ENCODE data around the gene MOGAT1. TPM values are rescaled to one million over a fixed set of nuclear protein-coding genes. Genes with fewer than 3 reads are reported as not detected.

The MOGAT1 gene, protein sequence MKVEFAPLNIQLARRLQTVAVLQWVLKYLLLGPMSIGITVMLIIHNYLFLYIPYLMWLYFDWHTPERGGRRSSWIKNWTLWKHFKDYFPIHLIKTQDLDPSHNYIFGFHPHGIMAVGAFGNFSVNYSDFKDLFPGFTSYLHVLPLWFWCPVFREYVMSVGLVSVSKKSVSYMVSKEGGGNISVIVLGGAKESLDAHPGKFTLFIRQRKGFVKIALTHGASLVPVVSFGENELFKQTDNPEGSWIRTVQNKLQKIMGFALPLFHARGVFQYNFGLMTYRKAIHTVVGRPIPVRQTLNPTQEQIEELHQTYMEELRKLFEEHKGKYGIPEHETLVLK
- polyA plus RNA-seq (2013, experiment 1 of 4), result 0.81 TPM
- 0.57 TPM for polyA plus RNA-seq (2013, experiment 2 of 4)
- polyA plus RNA-seq (2013, experiment 3 of 4), result 0.64 TPM
- polyA plus RNA-seq (2013, experiment 4 of 4), result 0.53 TPM

DNA sequence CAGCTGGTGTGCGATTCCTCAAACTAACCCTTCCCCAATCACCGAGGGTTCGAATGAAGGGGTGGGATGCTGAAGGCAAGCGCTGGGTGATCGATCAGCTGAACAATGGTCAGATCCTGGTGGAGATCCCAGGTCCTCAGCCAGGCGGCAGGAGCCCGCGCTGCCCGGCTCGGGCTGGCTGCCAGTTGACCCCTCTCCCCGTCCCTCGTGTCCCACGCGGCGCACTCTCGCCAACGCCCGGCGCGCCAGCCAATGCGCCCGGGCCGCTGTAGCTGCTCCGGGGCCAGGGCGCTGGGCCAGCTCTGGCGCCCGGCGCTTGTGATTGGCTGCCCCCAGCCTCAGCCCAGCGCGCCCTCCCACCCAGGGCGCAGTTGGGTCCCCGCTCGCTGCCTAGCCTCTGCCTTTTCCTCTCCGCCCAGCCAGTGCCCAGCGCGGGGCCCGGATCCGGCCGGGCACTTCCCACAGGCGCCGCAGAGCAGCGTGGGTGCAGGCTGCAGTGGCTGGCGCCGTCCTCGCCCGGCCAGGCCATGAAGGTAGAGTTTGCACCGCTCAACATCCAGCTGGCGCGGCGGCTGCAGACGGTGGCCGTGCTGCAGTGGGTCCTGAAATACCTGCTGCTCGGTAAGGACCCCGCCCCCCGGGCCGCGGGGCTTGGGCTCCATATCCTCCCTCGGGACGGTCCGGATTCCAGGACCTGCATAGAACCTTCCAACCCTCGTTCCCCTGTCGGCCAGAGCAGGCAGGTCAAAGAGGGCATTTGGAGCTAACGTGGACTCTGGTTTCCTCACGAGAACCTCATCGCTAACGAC, at the start of gene MOGAT1:
TSS of gene MOGAT1 (plus strand) at position 400 of the 809 bp plus-strand sequence. CDS start at position 528, 128 bp downstream.
- H3K9me3 ChIP-seq (ENCODE audit: control insufficient read depth, low read length), result no peaks in the 10 kb centered on the region
- H3K27ac ChIP-seq (ENCODE audit: insufficient read depth, low read depth, low read length, poor library complexity, severe bottlenecking), result no peak within 1 kb of the TSS
- peak within 1 kb of the TSS; percentile 41 for H3K4me3 ChIP-seq (ENCODE audit: insufficient read depth, low read depth, low read length)
- H3K36me3 ChIP-seq (ENCODE audit: control insufficient read depth, insufficient read depth, low read length), result no peaks in the 10 kb centered on the region
- H3K27me3 ChIP-seq (ENCODE audit: control insufficient read depth, insufficient read depth, low read length, poor library complexity, severe bottlenecking), result peaks cover 39% of the 10 kb centered on the region
- peaks cover 3% of the 10 kb centered on the region for H3K4me1 ChIP-seq (ENCODE audit: control insufficient read depth, insufficient read depth, low read length)
- 5% methylated on average over 66 of the region's 66 CpGs for WGBS, 2 experiments

DNA sequence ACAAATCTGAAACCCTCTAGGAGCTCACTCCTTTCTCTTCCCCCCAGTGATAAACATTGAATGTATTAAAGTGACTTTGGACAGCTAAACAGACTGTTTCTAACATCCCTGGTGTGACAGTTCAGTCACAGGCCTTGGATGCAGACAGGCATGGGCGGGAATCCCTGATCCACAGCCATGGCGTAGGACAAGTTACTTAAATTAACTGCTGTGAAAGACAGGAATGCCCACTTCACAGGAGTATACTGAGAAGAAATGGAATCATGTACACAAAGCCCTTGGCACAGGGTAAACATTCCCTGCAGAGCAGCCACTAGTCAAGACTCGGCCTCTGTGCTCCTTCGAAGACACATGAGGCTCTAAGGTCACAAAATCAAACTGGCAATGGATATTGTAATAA, 49.6 kb upstream of the MOGAT1 start:
- WGBS, 2 experiments, result 91 to 92% methylated on average over 4 of the region's 4 CpGs

DNA sequence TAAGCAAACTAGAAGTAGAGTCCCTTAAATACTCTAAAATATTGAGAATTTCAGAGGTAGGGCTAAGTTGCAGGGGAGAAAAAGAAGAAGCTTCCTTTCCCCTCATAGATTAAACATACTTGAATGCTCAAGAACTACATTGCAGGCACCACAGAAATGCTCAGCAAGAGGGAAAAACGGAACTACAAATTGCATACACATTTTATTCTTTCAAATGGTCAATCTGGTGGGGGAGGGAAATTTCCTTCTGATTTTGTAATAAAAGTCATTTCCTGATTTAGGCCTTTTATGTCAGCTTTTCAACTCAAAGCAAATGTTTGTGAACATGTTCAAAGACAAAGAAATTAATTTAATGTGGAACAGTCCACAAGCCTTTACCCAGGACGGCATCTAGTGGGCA, 48.5 kb upstream of the MOGAT1 start:
- Histone ChIP-seq H3K4me1 (ENCODE audit: control insufficient read depth, insufficient read depth, low read length) (no peaks in the 10 kb centered on the region), H3K27ac (ENCODE audit: insufficient read depth, low read depth, low read length, poor library complexity, severe bottlenecking) (no peak overlapping the region), H3K36me3 (ENCODE audit: control insufficient read depth, insufficient read depth, low read length) (peaks cover 10% of the 10 kb centered on the region), H3K27me3 (ENCODE audit: control insufficient read depth, insufficient read depth, low read length, poor library complexity, severe bottlenecking) (no peaks in the 10 kb centered on the region), H3K4me3 (ENCODE audit: insufficient read depth, low read depth, low read length) (no peak overlapping the region), H3K9me3 (ENCODE audit: control insufficient read depth, low read length) (no peaks in the 10 kb centered on the region)
- 100% methylated on average over 1 of the region's 2 CpGs; no CpG with 5 or more reads in 1 of the 2 experiments for WGBS, 2 experiments

More for the DNA sequence above, 49.6 kb upstream of the MOGAT1 start:
- Histone ChIP-seq H3K36me3 (ENCODE audit: control insufficient read depth, insufficient read depth, low read length) (peaks cover 7% of the 10 kb centered on the region), H3K4me3 (ENCODE audit: insufficient read depth, low read depth, low read length) (no peak overlapping the region), H3K4me1 (ENCODE audit: control insufficient read depth, insufficient read depth, low read length) (no peaks in the 10 kb centered on the region), H3K9me3 (ENCODE audit: control insufficient read depth, low read length) (no peaks in the 10 kb centered on the region), H3K27me3 (ENCODE audit: control insufficient read depth, insufficient read depth, low read length, poor library complexity, severe bottlenecking) (no peaks in the 10 kb centered on the region), H3K27ac (ENCODE audit: insufficient read depth, low read depth, low read length, poor library complexity, severe bottlenecking) (no peak overlapping the region)

- WGBS, 2 experiments, result 84 to 97% methylated on average over 4 to 5 of the region's 6 CpGs
- H3K27ac ChIP-seq (ENCODE audit: insufficient read depth, low read depth, low read length, poor library complexity, severe bottlenecking), result no peak overlapping the region
- peaks cover 13% of the 10 kb centered on the region for H3K36me3 ChIP-seq (ENCODE audit: control insufficient read depth, insufficient read depth, low read length)
- H3K9me3 ChIP-seq (ENCODE audit: control insufficient read depth, low read length), result no peaks in the 10 kb centered on the region
- H3K4me1 ChIP-seq (ENCODE audit: control insufficient read depth, insufficient read depth, low read length), result no peaks in the 10 kb centered on the region
- H3K4me3 ChIP-seq (ENCODE audit: insufficient read depth, low read depth, low read length), result no peak overlapping the region
- H3K27me3 ChIP-seq (ENCODE audit: control insufficient read depth, insufficient read depth, low read length, poor library complexity, severe bottlenecking), result no peaks in the 10 kb centered on the region
Measured at GRCh38 chr2:222623756-222624309, 47.6 kb upstream of the MOGAT1 start.

DNA sequence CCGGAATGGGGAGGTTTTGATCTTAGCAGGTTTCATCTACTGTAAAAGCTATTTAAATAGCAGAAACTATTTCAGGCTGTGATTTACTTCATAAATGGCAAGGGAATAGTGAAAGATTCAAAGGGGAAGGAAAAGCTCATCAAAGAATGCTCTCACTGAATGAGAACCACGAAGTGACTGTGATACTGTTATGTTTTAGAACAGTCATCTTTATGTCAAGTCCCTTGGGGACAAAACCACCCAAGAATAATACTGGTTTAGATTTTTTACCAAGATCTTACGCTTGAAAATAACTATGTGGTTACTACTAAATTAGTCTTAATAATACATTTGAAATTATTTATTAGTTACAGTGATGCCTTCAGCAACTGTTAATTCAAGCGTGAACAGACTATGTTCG, 43.7 kb upstream of the MOGAT1 start:
- H3K9me3 ChIP-seq (ENCODE audit: control insufficient read depth, low read length), result no peaks in the 10 kb centered on the region
- no peak overlapping the region for H3K27ac ChIP-seq (ENCODE audit: insufficient read depth, low read depth, low read length, poor library complexity, severe bottlenecking)
- no peaks in the 10 kb centered on the region for H3K4me1 ChIP-seq (ENCODE audit: control insufficient read depth, insufficient read depth, low read length)
- no peaks in the 10 kb centered on the region for H3K27me3 ChIP-seq (ENCODE audit: control insufficient read depth, insufficient read depth, low read length, poor library complexity, severe bottlenecking)
- no peak overlapping the region for H3K4me3 ChIP-seq (ENCODE audit: insufficient read depth, low read depth, low read length)
- H3K36me3 ChIP-seq (ENCODE audit: control insufficient read depth, insufficient read depth, low read length), result peaks cover 11% of the 10 kb centered on the region
- 91 to 93% methylated on average over 1 to 2 of the region's 5 CpGs for WGBS, 2 experiments

- Histone ChIP-seq H3K27ac (ENCODE audit: insufficient read depth, low read depth, low read length, poor library complexity, severe bottlenecking) (no peak overlapping the region), H3K27me3 (ENCODE audit: control insufficient read depth, insufficient read depth, low read length, poor library complexity, severe bottlenecking) (no peaks in the 10 kb centered on the region), H3K36me3 (ENCODE audit: control insufficient read depth, insufficient read depth, low read length) (peaks cover 12% of the 10 kb centered on the region), H3K9me3 (ENCODE audit: control insufficient read depth, low read length) (no peaks in the 10 kb centered on the region), H3K4me1 (ENCODE audit: control insufficient read depth, insufficient read depth, low read length) (no peaks in the 10 kb centered on the region), H3K4me3 (ENCODE audit: insufficient read depth, low read depth, low read length) (no peak overlapping the region)
- WGBS, 2 experiments, result 87 to 94% methylated on average over 1 of the region's 1 CpG
Measured at GRCh38 chr2:222635295-222635694, 36.2 kb upstream of the MOGAT1 start.

GRCh38 chr2:222637067-222637466, 34.4 kb upstream of the MOGAT1 start:
- H3K9me3 ChIP-seq (ENCODE audit: control insufficient read depth, low read length), result no peaks in the 10 kb centered on the region
- H3K27ac ChIP-seq (ENCODE audit: insufficient read depth, low read depth, low read length, poor library complexity, severe bottlenecking), result no peak overlapping the region
- H3K27me3 ChIP-seq (ENCODE audit: control insufficient read depth, insufficient read depth, low read length, poor library complexity, severe bottlenecking), result no peaks in the 10 kb centered on the region
- no peak overlapping the region for H3K4me3 ChIP-seq (ENCODE audit: insufficient read depth, low read depth, low read length)
- peaks cover 12% of the 10 kb centered on the region for H3K36me3 ChIP-seq (ENCODE audit: control insufficient read depth, insufficient read depth, low read length)
- WGBS, 2 experiments, result 94 to 96% methylated on average over 1 of the region's 1 CpG
- H3K4me1 ChIP-seq (ENCODE audit: control insufficient read depth, insufficient read depth, low read length), result no peaks in the 10 kb centered on the region

DNA sequence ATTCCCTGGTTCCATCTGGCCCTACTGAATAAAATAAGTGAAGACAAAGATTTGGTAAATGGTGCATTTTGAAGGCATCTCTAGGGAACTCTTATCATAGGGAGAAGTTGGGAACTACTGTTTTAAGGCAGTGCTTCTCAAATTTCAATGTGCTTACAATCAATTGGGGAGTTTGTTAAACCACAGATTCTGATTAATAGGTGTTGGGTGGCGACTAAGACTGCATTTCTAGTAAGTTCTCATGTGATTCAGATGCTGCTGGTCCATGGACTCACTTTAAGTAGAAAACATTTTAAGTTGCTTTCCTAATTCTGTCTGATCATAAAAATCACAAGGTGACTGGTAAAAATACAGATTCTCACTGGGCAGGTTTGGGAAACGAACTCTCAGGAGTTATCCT, 30.1 kb upstream of the MOGAT1 start:
- no peaks in the 10 kb centered on the region for H3K9me3 ChIP-seq (ENCODE audit: control insufficient read depth, low read length)
- H3K27me3 ChIP-seq (ENCODE audit: control insufficient read depth, insufficient read depth, low read length, poor library complexity, severe bottlenecking), result no peaks in the 10 kb centered on the region
- H3K36me3 ChIP-seq (ENCODE audit: control insufficient read depth, insufficient read depth, low read length), result peaks cover 12% of the 10 kb centered on the region
- no peak overlapping the region for H3K27ac ChIP-seq (ENCODE audit: insufficient read depth, low read depth, low read length, poor library complexity, severe bottlenecking)
- no peaks in the 10 kb centered on the region for H3K4me1 ChIP-seq (ENCODE audit: control insufficient read depth, insufficient read depth, low read length)
- H3K4me3 ChIP-seq (ENCODE audit: insufficient read depth, low read depth, low read length), result no peak overlapping the region
- 93 to 94% methylated on average over 2 of the region's 2 CpGs for WGBS, 2 experiments

DNA sequence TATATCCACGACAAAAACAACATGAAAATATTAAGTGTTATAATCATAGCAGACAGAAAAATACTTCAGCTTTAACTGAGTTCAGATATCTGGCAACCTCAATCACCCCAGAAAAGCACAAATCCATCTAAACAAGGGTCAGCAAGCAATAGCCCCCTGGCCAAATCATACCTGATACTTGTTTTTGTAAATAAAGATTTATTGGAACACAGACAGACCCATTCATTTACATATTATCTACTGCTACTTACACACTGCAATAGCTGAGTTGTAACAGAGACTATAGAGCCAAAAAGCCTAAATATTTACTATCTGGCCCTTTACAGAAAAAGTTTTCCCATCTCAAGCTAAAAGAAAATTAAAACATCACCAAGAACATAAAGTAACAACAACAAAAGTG, 28.3 kb upstream of the MOGAT1 start:
- WGBS, 2 experiments, result 100% methylated on average over 1 of the region's 1 CpG; no CpG with 5 or more reads in 1 of the 2 experiments
- H3K27ac ChIP-seq (ENCODE audit: insufficient read depth, low read depth, low read length, poor library complexity, severe bottlenecking), result no peak overlapping the region

DNA sequence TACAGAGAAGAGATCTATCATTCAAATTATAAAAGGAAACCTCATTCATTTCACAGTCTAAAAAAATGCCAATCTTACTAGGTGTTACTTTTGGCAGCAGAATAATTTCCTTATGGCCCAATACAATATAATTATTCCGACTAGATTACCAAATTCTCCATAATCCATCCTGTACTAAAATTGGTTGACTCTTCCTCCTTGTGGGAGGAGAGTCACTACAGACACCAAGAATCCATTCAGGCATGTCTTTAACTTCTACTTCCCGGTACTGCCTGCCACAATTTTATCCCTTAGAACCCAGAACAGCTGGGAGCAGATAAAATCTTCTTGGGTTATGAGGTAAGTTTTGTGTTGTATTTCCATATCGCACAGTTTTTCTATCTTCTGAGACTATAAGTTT, 25.4 kb upstream of the MOGAT1 start:
- Histone ChIP-seq H3K9me3 (ENCODE audit: control insufficient read depth, low read length) (no peaks in the 10 kb centered on the region), H3K4me1 (ENCODE audit: control insufficient read depth, insufficient read depth, low read length) (no peaks in the 10 kb centered on the region), H3K27me3 (ENCODE audit: control insufficient read depth, insufficient read depth, low read length, poor library complexity, severe bottlenecking) (no peaks in the 10 kb centered on the region), H3K4me3 (ENCODE audit: insufficient read depth, low read depth, low read length) (no peak overlapping the region), H3K36me3 (ENCODE audit: control insufficient read depth, insufficient read depth, low read length) (peaks cover 5% of the 10 kb centered on the region), H3K27ac (ENCODE audit: insufficient read depth, low read depth, low read length, poor library complexity, severe bottlenecking) (no peak overlapping the region)
- 98 to 99% methylated on average over 3 of the region's 3 CpGs for WGBS, 2 experiments

More for the DNA sequence above, 28.3 kb upstream of the MOGAT1 start:
- Histone ChIP-seq H3K27me3 (ENCODE audit: control insufficient read depth, insufficient read depth, low read length, poor library complexity, severe bottlenecking) (no peaks in the 10 kb centered on the region), H3K4me3 (ENCODE audit: insufficient read depth, low read depth, low read length) (no peak overlapping the region), H3K9me3 (ENCODE audit: control insufficient read depth, low read length) (no peaks in the 10 kb centered on the region), H3K4me1 (ENCODE audit: control insufficient read depth, insufficient read depth, low read length) (no peaks in the 10 kb centered on the region), H3K36me3 (ENCODE audit: control insufficient read depth, insufficient read depth, low read length) (peaks cover 5% of the 10 kb centered on the region)

Data from ectodermal cell (in vitro differentiated cells).